UCSD-AML1 (cell line): ENCODE measurements around the gene DNASE1L2.
A peak's percentile ranks its signal among the peaks of the same experiment; 100 is the strongest.

Experiments
- DNase-seq: peaks from one replicate; lab custom pipeline; 2025; ENCODE audit not compliant: unreplicated experiment; lab: John Stamatoyannopoulos, UW

The DNASE1L2 gene

GRCh38 chr16:2267505-2267912 lies 31.3 kb downstream of the DNASE1L2 start:
- DNase-seq: peak; percentile 90

- DNase-seq: peak; percentile 97
Measured at GRCh38 chr16:2267913-2268666, 31.8 kb downstream of the DNASE1L2 start, which contains the start of gene RNPS1. RNPS1 (minus strand) TSS chr16:2268126; CDS start chr16:2264643, 3,483 bp downstream.

DNA sequence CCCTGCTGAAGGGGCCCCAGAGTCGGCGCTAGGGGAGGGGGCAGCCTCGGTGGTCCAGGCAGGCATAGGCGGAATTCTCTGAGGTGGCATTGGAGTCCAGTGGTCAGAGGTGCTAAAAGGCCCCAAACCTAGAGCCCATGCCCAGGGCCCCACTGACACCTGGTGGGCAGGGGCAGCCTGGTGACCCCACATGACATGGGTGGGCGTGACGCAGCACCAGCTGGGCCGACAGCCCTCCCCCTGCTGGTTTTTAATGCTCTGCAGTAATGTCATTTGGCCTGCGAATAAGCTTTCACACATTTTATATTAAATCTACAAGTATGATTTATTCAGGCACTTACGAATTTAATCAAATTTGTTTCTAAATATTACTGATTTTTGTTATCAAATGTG lies 33.8 kb downstream of the DNASE1L2 start:
- no peak for DNase-seq

DNA sequence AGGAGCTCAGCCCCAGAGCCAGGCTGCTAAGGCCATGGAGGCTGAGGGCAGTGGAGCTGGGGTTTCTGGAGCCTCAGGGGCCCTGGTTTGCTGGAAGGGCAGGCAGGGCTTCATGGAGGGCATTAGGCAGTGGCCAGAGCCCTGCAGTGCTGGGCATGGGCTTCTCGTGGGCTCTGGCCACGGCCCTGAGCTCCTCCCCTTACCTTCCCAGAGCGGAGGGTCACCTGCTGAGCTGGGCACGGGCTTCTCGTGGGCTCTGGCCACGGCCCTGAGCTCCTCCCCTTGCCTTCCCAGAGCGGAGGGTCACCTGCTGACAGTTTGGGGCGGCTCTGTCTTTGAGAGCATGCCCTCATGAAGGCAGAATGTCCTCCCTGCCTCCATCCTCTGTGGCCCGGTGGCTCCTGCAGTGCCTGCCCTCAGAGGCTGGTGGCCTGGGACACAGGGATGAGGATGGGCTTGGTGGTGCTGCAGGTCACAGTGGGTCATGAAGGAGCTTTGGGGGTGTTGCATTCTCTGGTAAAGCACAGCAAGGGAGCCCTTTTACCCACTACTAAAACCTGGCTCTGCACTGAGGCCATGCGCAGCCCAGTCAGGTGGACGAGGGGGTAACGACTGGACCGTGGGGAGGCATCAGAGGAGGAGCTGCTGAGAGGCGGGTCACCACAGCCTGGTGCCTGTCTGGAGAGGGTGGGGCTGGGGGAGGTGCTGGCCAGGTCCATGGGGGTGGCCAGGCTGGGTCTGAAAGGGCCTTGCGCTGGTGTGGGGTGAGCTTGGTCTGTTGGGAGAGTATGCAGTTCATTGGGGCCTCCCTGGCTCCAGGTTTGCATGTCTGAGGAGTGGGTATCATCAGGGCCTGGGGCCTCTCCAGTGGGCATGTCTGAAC lies 34.6 kb downstream of the DNASE1L2 start:
- DNase-seq: no peak

DNA sequence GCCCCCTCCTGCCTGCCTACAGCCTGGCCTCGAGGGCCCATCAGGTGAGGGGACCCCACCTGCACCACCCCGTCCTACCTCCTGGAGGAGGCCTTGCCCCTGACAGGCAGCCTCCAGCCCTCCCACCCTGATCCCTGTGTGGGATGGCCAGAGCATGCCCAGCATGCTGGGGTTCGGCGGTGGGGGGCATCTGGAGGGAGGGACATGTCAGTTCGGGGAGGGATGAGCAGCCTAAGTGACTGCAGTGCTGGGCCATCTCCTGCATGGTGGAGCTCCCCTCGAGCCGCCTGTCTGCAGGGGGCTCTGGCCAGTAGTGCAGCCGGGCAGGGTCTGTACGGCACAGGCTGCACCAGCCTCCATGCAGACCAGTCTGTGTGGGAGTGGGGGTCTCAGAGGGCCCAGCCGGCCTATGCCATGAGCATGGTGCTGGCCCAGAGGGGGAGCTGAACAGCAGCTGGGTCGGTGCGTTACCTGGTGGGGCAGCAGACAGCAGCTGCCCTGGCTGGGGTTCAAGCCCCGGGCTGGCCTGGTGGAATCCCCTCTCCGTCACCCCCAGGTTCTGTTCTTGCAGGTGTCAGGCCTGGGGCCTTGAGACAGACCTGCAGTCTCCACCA lies 35.7 kb downstream of the DNASE1L2 start:
- DNase-seq: no peak

GRCh38 chr16:2273484-2273883 lies 37.2 kb downstream of the DNASE1L2 start:
- no peak for DNase-seq

- DNase-seq: no peak
Measured at GRCh38 chr16:2273931-2274330, 37.7 kb downstream of the DNASE1L2 start.

GRCh38 chr16:2275476-2276367 lies 39.5 kb downstream of the DNASE1L2 start:
- DNase-seq: no peak

- DNase-seq: no peak
Measured at GRCh38 chr16:2276368-2277195, 40.3 kb downstream of the DNASE1L2 start.

- DNase-seq: no peak
Measured at GRCh38 chr16:2277466-2278271, 41.4 kb downstream of the DNASE1L2 start.

DNA sequence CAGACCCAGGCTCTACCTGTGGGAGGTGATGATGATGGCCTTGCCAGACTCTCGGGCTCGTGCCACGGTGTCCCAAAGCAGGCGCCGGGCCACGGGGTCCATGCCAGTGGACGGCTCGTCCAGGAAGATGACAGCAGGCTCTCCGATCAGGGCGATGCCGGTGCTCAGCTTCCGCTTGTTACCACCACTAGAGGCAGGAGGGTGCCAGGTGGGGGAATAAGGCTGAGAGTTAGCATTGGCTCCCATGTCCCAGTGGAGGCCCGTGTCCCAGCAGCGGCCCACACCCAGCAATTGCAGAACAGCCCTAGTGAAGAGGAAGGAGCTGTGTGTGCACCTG lies 42.0 kb downstream of the DNASE1L2 start:
- no peak for DNase-seq

GRCh38 chr16:2278956-2279800 lies 42.9 kb downstream of the DNASE1L2 start:
- DNase-seq: no peak

GRCh38 chr16:2280461-2280860 lies 44.2 kb downstream of the DNASE1L2 start:
- DNase-seq: no peak

DNA sequence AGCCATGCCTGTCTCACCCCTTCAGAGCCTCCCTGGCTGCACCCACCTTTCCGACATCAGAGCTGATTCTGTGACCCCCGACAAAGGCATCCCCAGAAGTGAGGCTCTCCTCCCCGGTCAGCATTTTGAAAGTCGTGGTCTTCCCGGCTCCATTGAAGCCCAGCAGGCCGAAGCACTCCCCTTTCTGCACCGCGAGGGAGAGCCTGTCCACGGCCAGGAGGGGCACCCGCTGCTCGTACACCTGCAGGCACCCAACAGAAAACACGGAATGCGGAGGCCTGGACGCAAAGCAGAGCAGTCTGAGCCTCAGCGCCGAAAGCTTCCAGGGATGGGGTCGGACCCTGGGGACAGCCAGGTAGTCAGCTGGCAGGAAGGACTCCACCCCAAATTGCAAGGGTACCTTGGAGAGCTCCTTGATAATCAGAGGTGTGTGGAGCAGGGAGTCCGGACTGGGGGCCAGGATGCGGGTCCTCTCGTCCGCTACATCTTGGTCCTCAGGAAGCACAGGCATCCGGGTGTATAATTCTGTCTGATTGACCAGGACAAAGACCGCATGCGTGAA lies 44.8 kb downstream of the DNASE1L2 start:
- no peak for DNase-seq

GRCh38 chr16:2282262-2282661 lies 46.0 kb downstream of the DNASE1L2 start:
- no peak for DNase-seq

GRCh38 chr16:2282866-2283555 lies 46.8 kb downstream of the DNASE1L2 start:
- no peak for DNase-seq
